SIG-M5 treated with dmso at 0.1 percent for 504 hours (cell line): ENCODE data around the gene DCXR.

Source experiments
- DNase-seq: peaks from one replicate; lab custom pipeline; 2025; ENCODE audit not compliant: unreplicated experiment; lab: John Stamatoyannopoulos, UW

The DCXR gene

GRCh38 chr17:82073446-82073845, 35.9 kb upstream of the DCXR start:
- DNase-seq = no peak

DNA sequence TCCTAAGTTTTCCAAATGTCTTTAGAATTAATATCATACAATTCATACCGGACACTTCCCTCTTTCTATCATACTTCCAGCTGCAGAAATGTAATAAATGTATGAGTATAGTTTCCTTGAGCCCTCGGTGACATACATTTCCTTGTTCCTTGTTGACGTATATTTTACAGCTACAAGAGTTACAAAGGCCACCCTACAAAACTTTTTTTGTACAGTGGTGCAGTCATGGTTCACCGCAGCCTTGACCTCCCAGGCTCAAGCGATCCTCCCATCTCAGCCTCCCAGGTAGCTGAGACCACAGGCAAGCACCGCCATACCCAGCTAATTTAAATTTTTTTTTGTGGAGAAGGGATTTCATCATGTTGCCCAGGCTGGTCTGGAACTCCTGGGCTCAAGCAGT, 35.3 kb upstream of the DCXR start:
- DNase-seq = no peak

- no peak for DNase-seq
These were observed 33.1 kb upstream of the DCXR start for GRCh38 chr17:82070611-82071010.

DNA sequence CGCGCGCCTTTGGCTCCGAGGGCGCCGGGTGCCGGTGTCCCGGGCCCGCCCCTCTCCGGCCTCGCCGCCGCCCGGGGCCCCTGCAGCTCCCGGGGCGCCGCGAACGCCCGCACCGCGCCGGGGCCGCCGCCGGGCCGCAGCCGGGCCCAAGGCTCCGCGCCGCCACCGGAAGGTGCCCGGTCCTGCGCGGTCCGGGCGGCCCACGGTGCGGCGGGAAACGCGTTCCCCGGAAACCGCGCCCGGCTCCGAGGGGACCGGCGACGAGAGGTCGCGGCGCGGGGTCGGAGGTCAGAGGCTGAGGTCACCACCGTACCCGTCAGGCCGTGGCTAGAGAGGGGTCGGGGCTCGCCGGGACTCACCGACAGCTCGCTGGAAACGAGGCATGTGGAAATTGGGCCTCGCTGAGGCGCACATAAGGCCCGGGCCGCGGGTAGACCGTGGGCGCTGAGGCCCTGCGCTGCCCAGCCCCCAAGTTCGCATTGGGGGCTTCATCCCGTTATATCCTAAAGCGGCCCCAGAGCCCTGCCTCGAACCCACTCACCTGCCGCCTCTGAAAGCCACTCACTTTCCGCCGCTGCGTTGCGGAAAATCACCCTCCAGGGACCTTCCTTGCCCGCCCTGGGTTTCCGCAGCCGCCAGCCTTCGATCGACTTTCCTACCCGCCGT, 28.3 kb upstream of the DCXR start, which contains the start of gene DUS1L:
Gene DUS1L (minus strand): TSS at position 167 of the 666 bp plus-strand sequence. CDS start 745 bp downstream, outside the sequence.
- DNase-seq = peak; percentile 30

GRCh38 chr17:82065193-82065637, 27.7 kb upstream of the DCXR start:
- no peak for DNase-seq

DNA sequence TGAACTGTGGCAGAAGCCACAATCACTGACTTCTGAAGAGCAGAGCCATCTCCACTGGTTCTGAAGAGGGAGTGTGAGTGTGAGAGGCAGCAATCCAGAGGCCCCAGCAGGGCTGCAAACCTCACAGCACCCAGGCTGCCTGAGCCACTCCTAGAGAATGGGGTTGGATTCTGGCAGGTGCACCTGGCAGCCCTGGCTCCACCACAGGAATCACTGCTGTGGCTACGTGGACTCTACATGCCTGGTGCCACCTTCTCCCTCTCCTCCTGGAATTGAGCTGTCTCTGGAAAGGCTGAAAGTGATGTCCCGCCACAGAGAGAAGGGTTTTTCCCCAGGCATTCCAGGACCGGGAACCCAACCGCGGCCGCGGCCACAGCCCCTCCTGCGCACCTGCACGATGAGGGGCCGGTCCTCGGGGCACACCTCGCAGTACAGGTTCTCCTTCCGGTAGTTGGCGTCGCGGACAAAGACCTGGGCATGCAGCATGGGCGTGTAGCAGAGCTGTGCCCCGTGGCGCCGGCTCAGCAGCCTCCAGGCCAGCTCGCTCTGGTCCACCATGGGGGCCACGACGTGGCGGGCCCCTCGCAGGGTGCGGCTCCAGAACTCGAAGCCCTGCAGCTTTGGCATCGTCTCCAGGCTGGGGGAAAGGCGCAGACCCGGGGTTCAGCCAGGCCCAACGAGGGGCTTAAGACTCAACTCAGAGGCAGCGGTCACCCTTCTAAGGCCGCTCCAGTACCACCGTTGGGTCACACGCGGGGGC, 27.1 kb upstream of the DCXR start:
- DNase-seq = no peak

DNA sequence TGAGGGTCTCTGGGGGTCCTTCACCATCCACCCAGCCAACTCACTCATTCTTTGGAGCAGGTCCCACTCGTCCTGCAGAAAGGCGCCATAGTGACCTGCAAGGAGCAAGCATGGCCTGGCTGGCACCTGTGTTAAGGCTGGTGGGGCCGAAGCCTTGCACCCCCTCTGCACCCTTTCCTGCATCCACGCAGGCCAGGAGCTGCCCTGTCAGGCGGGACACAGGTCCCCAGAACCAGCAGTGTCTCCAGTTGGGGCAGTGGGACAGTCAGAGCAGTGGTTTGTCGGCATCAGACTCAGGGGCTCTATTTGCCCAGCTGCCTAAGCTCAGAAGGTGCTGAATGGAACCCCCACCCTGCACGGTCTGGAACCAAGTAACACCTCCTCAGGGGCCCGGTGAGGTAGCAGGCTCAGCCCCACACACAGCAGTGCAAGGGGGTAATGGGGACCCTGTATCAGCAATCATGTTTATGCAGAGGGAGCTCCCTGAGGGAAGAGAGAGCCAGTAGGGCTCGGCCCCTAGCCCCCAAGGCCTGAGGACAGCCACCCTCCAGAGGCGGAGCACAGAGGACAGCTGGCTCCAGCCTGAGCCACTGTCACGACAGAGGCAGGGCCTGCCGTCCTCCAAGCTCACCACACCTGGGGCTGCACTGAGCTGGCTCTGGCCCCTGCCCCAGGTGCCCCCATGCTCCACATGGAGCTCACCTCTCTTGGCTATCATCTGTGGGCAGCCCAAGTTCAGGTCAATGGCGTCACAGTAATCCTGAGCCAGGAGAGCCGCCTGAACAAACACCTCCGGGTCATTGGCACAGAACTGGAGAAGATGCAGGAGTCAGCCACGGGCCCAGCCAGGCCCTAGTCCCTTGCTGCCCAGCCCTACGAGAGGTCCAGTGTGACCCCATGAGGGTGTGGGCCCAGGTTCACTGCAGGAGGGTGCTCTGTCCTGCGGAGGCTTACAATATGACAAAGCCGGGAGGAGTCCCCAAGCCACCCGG, 26.2 kb upstream of the DCXR start:
- DNase-seq = no peak

- no peak for DNase-seq
These were observed 25.5 kb upstream of the DCXR start for GRCh38 chr17:82062984-82063368.

- DNase-seq = no peak
These were observed 24.8 kb upstream of the DCXR start for GRCh38 chr17:82062076-82062983.

DNA sequence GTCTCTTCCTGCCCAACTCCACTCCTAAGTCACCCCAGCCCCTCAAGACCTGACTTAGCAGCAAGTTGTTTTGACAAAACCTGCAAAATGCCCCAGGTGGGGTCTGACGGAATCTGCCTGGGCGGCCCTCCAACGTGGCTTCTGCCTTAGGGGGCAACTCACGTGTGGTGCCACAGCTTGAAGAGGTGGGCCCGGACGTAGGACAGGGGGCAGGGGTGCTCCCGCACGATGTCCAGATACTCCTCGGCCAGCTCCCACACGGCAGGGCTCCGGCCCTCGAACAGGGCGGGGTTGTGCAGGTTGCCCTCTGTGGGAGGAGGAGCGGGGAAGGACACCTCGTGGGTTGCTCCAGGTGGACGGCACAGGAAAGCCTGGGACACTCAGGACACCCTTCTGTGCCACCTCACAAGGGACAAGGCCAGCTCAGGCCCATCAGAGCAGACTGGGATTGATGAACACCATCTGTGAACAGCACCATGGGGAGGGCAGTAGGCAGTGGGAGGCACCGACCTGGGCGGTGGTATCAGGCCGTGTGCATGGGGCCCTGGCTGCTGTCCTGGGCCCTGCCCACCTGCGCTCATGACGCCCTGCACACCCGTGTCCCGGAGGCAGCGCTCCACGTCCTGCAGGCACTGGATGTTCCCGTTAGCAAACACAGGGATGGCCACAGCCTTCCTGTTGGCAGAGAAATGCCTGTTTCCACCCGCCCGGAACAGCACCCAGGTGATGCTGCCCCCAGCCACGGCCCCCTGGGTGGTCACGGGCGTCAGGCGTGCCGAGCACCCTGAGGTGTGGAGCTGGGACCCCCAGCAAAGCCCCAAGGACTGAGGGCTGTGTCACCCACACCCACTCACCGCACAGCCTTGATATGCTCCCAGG, 23.8 kb upstream of the DCXR start:
- DNase-seq = no peak

GRCh38 chr17:82060614-82061013, 23.1 kb upstream of the DCXR start:
- DNase-seq = no peak

DNA sequence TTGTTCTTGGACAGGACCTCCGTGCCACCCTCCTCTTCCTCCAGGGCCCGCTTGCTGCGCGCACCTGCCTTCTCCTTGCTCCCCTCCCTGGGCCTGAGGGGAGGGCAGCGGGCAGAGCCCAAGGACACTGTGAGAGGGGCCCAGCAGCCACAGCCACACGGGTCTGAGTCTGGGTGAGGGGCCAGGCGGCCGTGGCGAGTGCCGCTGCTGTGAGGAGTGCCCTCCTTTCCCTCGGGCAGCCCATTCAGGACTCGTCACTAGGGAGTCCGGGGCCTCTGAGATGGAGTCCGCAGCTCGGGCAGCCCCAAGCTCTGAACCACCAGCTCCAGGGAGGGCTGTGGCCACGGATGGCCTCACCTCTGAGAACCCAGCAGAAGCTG, 22.5 kb upstream of the DCXR start:
- no peak for DNase-seq

- DNase-seq = no peak
These were observed 21.9 kb upstream of the DCXR start for GRCh38 chr17:82059272-82060000.

DNA sequence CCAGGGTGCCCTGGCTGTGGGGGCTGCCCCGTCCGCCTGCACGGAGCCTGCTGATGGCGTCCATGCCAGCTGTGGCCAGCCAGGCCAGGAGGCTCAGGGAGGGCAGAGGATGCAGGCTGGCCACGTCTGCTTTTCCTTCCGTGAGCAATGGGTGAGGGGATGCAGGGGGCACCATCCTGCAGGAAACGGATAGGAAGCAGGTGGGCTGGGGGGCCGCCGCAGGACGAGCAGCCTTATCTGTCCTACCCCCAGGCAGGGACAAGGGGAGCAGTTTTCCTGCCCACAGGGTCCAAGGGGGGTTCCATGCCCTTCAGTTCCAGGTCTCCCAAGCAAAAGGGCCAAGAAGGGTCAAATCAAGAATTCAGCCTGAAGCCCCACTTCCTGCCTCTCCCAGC, 21.4 kb upstream of the DCXR start:
- no peak for DNase-seq

GRCh38 chr17:82058230-82058854, 20.8 kb upstream of the DCXR start:
- DNase-seq = no peak

GRCh38 chr17:82056729-82057621, 19.5 kb upstream of the DCXR start:
- no peak for DNase-seq
